Vagina (tissue), 2 donors: ENCODE results near the gene HMGB1.

Source experiments
- POLR2A ChIP-seq, 2 donors: fragments of 450-650 bp; IDR thresholded peaks; one replicate each; pipeline ENCODE4 v1.6.1; 2017; ENCODE audit warnings: antibody characterized with exemption in 2 of 2, mild to moderate bottlenecking in 2 of 2, moderate library complexity in 2 of 2
- TF ChIP-seq, protein P1 (sequence below), 3 experiments: fragments of 450-650 bp in 2 of 3; fragments of 200-600 bp in 1 of 3; sonication (generic) in 1 of 3; IDR thresholded peaks; one replicate each; pipeline ENCODE4 v1.5.1; 2017 to 2019; ENCODE audit warnings: antibody characterized with exemption in 3 of 3, mild to moderate bottlenecking in 2 of 3, moderate library complexity in 2 of 3

DNA sequence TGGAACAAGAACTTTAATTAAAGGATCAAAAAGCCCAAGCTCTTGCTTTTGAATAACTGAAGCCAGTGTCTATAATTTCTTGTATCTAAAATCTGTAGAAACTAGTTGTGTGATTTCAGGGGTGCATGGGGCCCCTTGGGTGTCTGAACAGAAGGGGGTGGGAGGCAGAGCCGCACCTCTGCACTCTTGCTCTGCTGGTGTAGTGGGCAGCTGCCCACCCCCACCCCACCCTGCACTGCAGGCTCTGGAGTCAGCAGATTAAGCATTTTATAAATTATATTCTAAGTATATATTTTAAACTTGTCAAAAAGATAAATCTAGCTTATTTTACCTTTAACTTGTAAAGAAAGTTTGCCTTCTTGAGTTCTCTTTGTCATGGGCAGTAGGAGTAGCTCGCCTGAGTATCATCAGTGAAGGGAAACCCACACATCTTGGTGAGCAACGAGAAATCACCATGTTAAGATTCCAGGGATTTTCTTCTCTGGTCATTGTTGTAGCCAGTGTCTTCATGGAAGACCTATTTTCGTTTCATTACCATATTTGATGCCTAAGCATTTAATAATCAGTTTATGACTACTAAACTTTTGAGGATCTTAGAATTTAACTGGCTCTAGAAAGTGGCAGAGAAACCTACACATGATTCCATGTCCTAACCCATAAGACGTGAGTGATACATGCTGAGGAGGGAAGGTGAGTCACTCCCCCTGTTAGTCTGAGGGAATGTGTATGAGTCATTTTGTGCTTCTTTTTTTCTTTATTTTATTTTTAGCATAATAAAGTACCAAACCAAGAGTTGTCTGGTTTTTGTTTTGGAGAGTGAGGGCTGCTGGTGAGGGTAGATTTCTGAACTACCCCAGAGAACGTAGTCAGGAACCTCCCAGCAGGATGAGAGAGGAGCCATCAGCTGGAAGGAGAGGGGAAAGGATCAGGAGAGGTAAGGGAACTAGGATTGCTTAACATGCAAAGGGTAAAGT is 35.7 kb downstream of the HMGB1 start:
- TF ChIP-seq, protein P1, sequence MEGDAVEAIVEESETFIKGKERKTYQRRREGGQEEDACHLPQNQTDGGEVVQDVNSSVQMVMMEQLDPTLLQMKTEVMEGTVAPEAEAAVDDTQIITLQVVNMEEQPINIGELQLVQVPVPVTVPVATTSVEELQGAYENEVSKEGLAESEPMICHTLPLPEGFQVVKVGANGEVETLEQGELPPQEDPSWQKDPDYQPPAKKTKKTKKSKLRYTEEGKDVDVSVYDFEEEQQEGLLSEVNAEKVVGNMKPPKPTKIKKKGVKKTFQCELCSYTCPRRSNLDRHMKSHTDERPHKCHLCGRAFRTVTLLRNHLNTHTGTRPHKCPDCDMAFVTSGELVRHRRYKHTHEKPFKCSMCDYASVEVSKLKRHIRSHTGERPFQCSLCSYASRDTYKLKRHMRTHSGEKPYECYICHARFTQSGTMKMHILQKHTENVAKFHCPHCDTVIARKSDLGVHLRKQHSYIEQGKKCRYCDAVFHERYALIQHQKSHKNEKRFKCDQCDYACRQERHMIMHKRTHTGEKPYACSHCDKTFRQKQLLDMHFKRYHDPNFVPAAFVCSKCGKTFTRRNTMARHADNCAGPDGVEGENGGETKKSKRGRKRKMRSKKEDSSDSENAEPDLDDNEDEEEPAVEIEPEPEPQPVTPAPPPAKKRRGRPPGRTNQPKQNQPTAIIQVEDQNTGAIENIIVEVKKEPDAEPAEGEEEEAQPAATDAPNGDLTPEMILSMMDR (IDR thresholded peaks at IDR 0.05) = no peak
- TF ChIP-seq POLR2A (IDR thresholded peaks at IDR 0.05) = no peak
